ENCODE measurements around the gene CDKN2B. TPM values are rescaled to one million over a fixed set of nuclear protein-coding genes. Genes with fewer than 3 reads are reported as not detected.

Gene CDKN2B
- polyA plus RNA-seq, 2 of the 4 experiments (the other 2 are of a cell fraction), result not detected

DNA sequence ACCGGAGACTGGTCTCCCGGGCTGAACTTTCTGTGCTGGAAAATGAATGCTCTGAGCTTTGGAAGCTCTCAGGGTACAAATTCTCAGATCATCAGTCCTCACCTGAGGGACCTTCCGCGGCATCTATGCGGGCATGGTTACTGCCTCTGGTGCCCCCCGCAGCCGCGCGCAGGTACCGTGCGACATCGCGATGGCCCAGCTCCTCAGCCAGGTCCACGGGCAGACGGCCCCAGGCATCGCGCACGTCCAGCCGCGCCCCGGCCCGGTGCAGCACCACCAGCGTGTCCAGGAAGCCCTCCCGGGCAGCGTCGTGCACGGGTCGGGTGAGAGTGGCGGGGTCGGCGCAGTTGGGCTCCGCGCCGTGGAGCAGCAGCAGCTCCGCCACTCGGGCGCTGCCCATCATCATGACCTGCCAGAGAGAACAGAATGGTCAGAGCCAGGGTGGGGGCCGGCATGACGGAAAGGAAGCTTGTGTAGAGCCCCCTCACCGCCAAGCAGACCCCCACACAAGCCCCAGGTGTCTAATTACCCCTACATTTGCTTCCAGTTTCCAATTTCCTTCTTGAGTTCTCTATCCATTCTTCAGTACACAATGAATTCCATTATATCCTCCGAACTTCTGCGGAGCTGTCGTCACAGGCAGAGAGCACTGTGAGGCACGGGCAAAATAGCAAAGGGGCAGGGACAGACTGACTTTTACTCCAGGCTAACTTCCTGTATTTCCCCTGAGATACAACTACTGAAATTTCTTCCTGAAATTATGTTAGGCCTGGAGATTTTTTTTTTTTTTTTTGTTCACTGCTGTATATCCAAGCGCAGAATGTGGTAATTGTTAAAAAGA lies 38.1 kb downstream of the CDKN2B start (continued):
- TF ChIP-seq, protein P1, sequence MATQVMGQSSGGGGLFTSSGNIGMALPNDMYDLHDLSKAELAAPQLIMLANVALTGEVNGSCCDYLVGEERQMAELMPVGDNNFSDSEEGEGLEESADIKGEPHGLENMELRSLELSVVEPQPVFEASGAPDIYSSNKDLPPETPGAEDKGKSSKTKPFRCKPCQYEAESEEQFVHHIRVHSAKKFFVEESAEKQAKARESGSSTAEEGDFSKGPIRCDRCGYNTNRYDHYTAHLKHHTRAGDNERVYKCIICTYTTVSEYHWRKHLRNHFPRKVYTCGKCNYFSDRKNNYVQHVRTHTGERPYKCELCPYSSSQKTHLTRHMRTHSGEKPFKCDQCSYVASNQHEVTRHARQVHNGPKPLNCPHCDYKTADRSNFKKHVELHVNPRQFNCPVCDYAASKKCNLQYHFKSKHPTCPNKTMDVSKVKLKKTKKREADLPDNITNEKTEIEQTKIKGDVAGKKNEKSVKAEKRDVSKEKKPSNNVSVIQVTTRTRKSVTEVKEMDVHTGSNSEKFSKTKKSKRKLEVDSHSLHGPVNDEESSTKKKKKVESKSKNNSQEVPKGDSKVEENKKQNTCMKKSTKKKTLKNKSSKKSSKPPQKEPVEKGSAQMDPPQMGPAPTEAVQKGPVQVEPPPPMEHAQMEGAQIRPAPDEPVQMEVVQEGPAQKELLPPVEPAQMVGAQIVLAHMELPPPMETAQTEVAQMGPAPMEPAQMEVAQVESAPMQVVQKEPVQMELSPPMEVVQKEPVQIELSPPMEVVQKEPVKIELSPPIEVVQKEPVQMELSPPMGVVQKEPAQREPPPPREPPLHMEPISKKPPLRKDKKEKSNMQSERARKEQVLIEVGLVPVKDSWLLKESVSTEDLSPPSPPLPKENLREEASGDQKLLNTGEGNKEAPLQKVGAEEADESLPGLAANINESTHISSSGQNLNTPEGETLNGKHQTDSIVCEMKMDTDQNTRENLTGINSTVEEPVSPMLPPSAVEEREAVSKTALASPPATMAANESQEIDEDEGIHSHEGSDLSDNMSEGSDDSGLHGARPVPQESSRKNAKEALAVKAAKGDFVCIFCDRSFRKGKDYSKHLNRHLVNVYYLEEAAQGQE (IDR thresholded peaks at IDR 0.05), result no peak
- no peak for TF ChIP-seq BHLHE40 (IDR thresholded peaks at IDR 0.05; ENCODE audit: low read depth, low read length)
- TF ChIP-seq, protein P2, sequence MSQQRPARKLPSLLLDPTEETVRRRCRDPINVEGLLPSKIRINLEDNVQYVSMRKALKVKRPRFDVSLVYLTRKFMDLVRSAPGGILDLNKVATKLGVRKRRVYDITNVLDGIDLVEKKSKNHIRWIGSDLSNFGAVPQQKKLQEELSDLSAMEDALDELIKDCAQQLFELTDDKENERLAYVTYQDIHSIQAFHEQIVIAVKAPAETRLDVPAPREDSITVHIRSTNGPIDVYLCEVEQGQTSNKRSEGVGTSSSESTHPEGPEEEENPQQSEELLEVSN (IDR thresholded peaks at IDR 0.05; ENCODE audit: borderline replicate concordance, low read depth), result no peak

DNA sequence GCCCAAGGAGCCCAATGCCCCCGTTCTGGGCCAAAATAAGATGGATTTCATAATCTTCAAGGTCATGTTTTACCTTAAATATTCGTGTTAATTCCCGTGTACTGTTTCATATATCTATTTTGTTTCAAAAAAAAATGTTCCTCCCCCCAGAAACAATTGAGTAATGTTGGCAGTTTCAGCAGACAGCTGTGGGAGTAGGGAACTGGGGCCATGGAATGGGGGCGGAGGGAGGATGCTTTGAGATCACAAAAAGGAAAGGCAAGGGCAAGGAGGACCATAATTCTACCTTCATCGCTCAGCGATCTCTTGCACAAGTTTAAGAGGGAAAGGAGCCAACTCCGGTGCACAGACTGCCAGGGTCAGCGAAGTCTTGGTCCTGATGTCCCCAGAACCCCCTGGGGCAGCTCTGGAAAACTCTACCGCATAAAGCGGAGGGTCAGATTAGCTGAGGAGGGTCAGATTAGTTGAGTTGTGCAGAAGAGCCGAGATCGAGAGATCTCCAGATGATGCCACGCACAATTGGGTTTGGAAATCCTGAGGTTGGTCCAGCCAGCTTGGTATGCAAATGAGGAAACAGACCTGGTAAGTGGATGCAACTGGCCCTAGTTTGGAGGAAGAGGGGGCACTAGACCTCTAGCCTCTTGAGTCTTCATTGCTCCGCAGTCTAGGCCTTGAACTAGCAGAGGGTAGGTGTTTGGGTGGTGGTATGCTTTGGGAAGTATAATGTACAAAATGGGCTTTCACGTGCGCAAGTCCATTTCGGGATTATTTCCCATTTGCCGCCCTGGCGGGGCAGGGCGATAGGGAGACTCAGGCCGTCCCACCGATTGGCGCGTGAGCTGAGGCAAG lies 38.9 kb downstream of the CDKN2B start:
- no peak for FAIRE-seq
- no peak for TF ChIP-seq MAFK (IDR thresholded peaks at IDR 0.05; ENCODE audit: partially characterized antibody)
- no peak for TF ChIP-seq KDM1A (IDR thresholded peaks at IDR 0.05; ENCODE audit: low read depth)
- TF ChIP-seq SMC3 (IDR thresholded peaks at IDR 0.05), result no peak
- TF ChIP-seq ZNF302 (CRISPR knock-in tag; IDR thresholded peaks at IDR 0.05), result no peak
- TF ChIP-seq HDAC2 (IDR thresholded peaks at IDR 0.05), result no peak
- Histone ChIP-seq H3K4me2 (no peak overlapping the region), H3K27ac (no peak overlapping the region), H3K9me3 (no peaks in the 10 kb centered on the region), H3K4me3 (no peak overlapping the region), H3K4me1 (no peaks in the 10 kb centered on the region)
- CTCF ChIA-PET, result no interaction called here
- no peak for DNase-seq (ENCODE audit: low read depth in 1 of 2, low spot score in 1 of 2)
- no CpG with 5 or more reads among the region's 24 CpGs for WGBS (ENCODE audit: missing lambda C conversion rate)
- POLR2A ChIA-PET, result no interaction called here
- no peak for ATAC-seq

- CTCF ChIA-PET, result no interaction called here
- H3K9me3 ChIP-seq, result no peaks in the 10 kb centered on the region
- no peak overlapping the region for H3K4me3 ChIP-seq
- ATAC-seq, result no peak
- POLR2A ChIA-PET, result no interaction called here
- no peaks in the 10 kb centered on the region for H3K4me1 ChIP-seq
- no peak overlapping the region for H3K27ac ChIP-seq
- WGBS (ENCODE audit: missing lambda C conversion rate), result no CpG with 5 or more reads among the region's 28 CpGs
- FAIRE-seq, result no peak
- no peak overlapping the region for H3K4me2 ChIP-seq
- DNase-seq (ENCODE audit: low read depth in 1 of 2, low spot score in 1 of 2), result no peak
- TF ChIP-seq CHD2 (IDR thresholded peaks at IDR 0.05; ENCODE audit: low read length, partially characterized antibody) (no peak), CEBPB (IDR thresholded peaks at IDR 0.05) (no peak)
Measured at GRCh38 chr9:21969011-21969940, 39.8 kb downstream of the CDKN2B start.

DNA sequence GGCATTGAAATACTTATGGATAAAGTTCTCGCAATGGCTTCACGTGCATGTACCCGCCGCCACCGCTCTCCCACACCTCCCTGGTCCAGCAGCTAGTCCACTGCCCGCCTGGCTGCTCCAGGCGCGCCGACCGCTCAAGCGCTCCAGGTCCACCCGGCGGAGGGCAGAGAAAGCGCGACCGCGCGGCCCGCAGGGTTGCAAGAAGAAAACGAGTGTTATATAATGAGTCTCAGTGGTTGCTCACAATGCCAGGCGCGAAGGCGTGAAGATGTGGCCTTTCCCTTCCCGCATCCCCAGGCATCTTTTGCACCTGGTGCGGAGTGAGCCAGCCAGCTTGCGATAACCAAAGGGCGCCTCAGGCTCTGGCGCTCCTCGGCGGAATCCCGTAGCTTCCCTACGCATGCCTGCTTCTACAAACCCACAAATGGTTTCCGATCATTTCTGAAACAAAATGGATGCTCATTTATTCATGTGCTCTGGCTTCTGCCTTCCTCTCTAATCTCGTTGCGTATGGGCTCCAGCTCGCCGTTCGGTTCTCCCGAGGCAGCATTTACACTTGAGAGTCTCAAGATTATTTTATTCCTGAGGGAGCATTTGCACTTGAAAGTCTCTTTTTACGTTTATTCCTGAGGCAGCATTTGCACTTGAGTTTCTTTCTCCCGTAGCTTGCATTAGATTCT lies 40.6 kb downstream of the CDKN2B start:
- WGBS (ENCODE audit: missing lambda C conversion rate), result no CpG with 5 or more reads among the region's 41 CpGs
- DNase-seq (ENCODE audit: low read depth in 1 of 2, low spot score in 1 of 2) (no peak), FAIRE-seq (no peak), ATAC-seq (no peak)
- Histone ChIP-seq H3K4me2 (no peak overlapping the region), H3K4me3 (no peak overlapping the region), H3K9me3 (no peaks in the 10 kb centered on the region), H3K4me1 (no peaks in the 10 kb centered on the region), H3K27ac (no peak overlapping the region)
- POLR2A ChIA-PET, result no interaction called here
- CTCF ChIA-PET, result no interaction called here
- TF ChIP-seq ZC3H11A (IDR thresholded peaks at IDR 0.05), result no peak
- TF ChIP-seq KDM5A (IDR thresholded peaks at IDR 0.05), result no peak
- TF ChIP-seq, protein P3, sequence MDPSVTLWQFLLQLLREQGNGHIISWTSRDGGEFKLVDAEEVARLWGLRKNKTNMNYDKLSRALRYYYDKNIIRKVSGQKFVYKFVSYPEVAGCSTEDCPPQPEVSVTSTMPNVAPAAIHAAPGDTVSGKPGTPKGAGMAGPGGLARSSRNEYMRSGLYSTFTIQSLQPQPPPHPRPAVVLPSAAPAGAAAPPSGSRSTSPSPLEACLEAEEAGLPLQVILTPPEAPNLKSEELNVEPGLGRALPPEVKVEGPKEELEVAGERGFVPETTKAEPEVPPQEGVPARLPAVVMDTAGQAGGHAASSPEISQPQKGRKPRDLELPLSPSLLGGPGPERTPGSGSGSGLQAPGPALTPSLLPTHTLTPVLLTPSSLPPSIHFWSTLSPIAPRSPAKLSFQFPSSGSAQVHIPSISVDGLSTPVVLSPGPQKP (IDR thresholded peaks at IDR 0.05; ENCODE audit: low read depth, low read length), result no peak
- TF ChIP-seq, protein P1 (IDR thresholded peaks at IDR 0.05), result no peak
- no peak for TF ChIP-seq HEYL (CRISPR knock-in tag; IDR thresholded peaks at IDR 0.05)
